H1 (cell line): ENCODE results near the gene RAVER2. TPM values are rescaled to one million over a fixed set of nuclear protein-coding genes. Genes with fewer than 3 reads are reported as not detected.

Source experiments
- CTCF ChIA-PET: fragments of 300-600 bp; sonication (Branson Sonifier 250); formaldehyde crosslinking; loops from one replicate; lab custom pipeline; 2021; ENCODE audit not compliant: partially characterized antibody; lab: Charles Lee
- POLR2A ChIA-PET: fragments of 300-600 bp; sonication (Branson Sonifier 250); formaldehyde crosslinking; loops from one replicate; lab custom pipeline; 2021; ENCODE audit warnings: inconsistent platforms; ENCODE audit not compliant: partially characterized antibody; lab: Charles Lee
- DNase-seq, 2 experiments: peaks; one replicate each; pipeline versions ENCODE4 v3.0.0 to v3.0.0-alpha.2; 2010 to 2022; ENCODE audit warnings: low spot score in 2 of 2, low read depth in 1 of 2, mixed read lengths in 1 of 2
- FAIRE-seq: peaks from 2 replicates; lab custom pipeline; 2011; peaks lifted over from hg19 to GRCh38; lab: Jason Lieb, UNC
- H2AFZ ChIP-seq: 2 replicates; pipeline ENCODE4 v1.8.1; 2012; ENCODE audit warnings: low read length, inconsistent platforms
- H2AK5ac ChIP-seq: 2 replicates; pipeline ENCODE4 v1.6.1; 2013; ENCODE audit warnings: low read depth, low read length
- H2BK120ac ChIP-seq: replicated peaks from 2 replicates; pipeline ENCODE3; 2013; ENCODE audit warnings: low read depth, low read length, inconsistent platforms
- H2BK12ac ChIP-seq: 2 replicates; pipeline ENCODE4 v1.6.1; 2013; ENCODE audit warnings: low read depth, low read length
- H2BK15ac ChIP-seq: 2 replicates; pipeline ENCODE4 v1.6.1; 2013; ENCODE audit warnings: low read length
- H2BK20ac ChIP-seq: 2 replicates; pipeline ENCODE4 v1.6.1; 2013; ENCODE audit warnings: low read length
- H2BK5ac ChIP-seq: 2 replicates; pipeline ENCODE4 v1.6.1; 2013; ENCODE audit warnings: low read depth, low read length
- H3K14ac ChIP-seq: 2 replicates; pipeline ENCODE4 v1.6.1; 2013; ENCODE audit warnings: inconsistent platforms; ENCODE audit not compliant: insufficient read length
- H3K18ac ChIP-seq: 2 replicates; pipeline ENCODE4 v1.6.1; 2013; ENCODE audit warnings: low read length; ENCODE audit errors: extremely low read depth
- H3K23ac ChIP-seq: 2 replicates; pipeline ENCODE4 v1.6.1; 2013; ENCODE audit warnings: inconsistent platforms; ENCODE audit not compliant: insufficient read length
- H3K23me2 ChIP-seq: 2 replicates; pipeline ENCODE4 v1.6.1; 2013; ENCODE audit warnings: low read depth, low read length
- H3K27ac ChIP-seq: 2 replicates; pipeline ENCODE4 v1.6.1; 2011; ENCODE audit warnings: low read depth, low read length, inconsistent platforms
- H3K27me3 ChIP-seq, 4 experiments: replicated peaks in 1 of 4; 1 replicate in 1 of 4; 2 replicates in 3 of 4; pipeline versions ENCODE4 v1.6.1 to v1.8.1; 2011 to 2013; ENCODE audit warnings: low read length in 3 of 4, mild to moderate bottlenecking in 3 of 4, inconsistent platforms in 2 of 4, mixed read lengths in 2 of 4, moderate library complexity in 1 of 4; ENCODE audit not compliant: control insufficient read depth in 3 of 4, insufficient read depth in 3 of 4; ENCODE audit errors: extremely low read depth in 1 of 4
- H3K36me3 ChIP-seq, 4 experiments: 2 replicates each; pipeline versions ENCODE4 v1.6.1 to v1.8.1; 2011 to 2013; ENCODE audit warnings: mild to moderate bottlenecking in 4 of 4, low read length in 3 of 4, moderate library complexity in 2 of 4, control low read depth in 1 of 4, inconsistent platforms in 1 of 4; ENCODE audit not compliant: insufficient read depth in 4 of 4, control insufficient read depth in 2 of 4
- H3K4ac ChIP-seq: replicated peaks from 2 replicates; pipeline ENCODE3; 2013; ENCODE audit warnings: low read length, low read depth, mixed read lengths, inconsistent platforms; ENCODE audit not compliant: insufficient read length
- H3K4me1 ChIP-seq, 4 experiments: replicated peaks in 1 of 4; 1 replicate in 1 of 4; 2 replicates in 3 of 4; pipeline versions ENCODE4 v1.6.1 to v1.8.1; 2011 to 2013; ENCODE audit warnings: low read length in 3 of 4, inconsistent platforms in 2 of 4, mixed read lengths in 1 of 4; ENCODE audit not compliant: insufficient read depth in 4 of 4, control insufficient read depth in 3 of 4
- H3K4me2 ChIP-seq, 2 experiments: 2 replicates each; pipeline versions ENCODE4 v1.6.1 to v1.8.1; 2011 to 2013; ENCODE audit warnings: low read depth in 2 of 2, low read length in 2 of 2, control low read depth in 1 of 2, inconsistent platforms in 1 of 2, mild to moderate bottlenecking in 1 of 2; ENCODE audit not compliant: insufficient read depth in 1 of 2
- H3K4me3 ChIP-seq, 4 experiments: fragments of 200-600, 300-600 bp in 1 of 4; sonication (generic), shearing (Covaris generic), sonication (Bioruptor Twin) in 1 of 4; 2 replicates each; pipeline versions ENCODE4 v1.5.1 to v1.8.1; 2011 to 2016; ENCODE audit warnings: low read length in 4 of 4, low read depth in 3 of 4, control low read depth in 2 of 4, inconsistent platforms in 2 of 4, mild to moderate bottlenecking in 2 of 4, mixed read lengths in 1 of 4, moderate library complexity in 1 of 4; ENCODE audit not compliant: insufficient read depth in 2 of 4; ENCODE audit errors: extremely low read depth in 1 of 4
- H3K56ac ChIP-seq: replicated peaks from 2 replicates; pipeline ENCODE3; 2013; ENCODE audit warnings: low read depth, mild to moderate bottlenecking, mixed read lengths, low read length, inconsistent platforms; ENCODE audit not compliant: insufficient read length
- H3K79me1 ChIP-seq: 2 replicates; pipeline ENCODE4 v1.6.1; 2013; ENCODE audit warnings: low read depth, low read length, control low read depth
- H3K79me2 ChIP-seq, 2 experiments: 2 replicates each; pipeline versions ENCODE4 v1.6.1 to v1.8.1; 2012 to 2013; ENCODE audit warnings: low read length in 2 of 2, mild to moderate bottlenecking in 2 of 2, inconsistent platforms in 1 of 2; ENCODE audit not compliant: insufficient read depth in 2 of 2, control insufficient read depth in 1 of 2
- H3K9ac ChIP-seq, 4 experiments: replicated peaks in 1 of 4; 1 replicate in 1 of 4; 2 replicates in 3 of 4; pipeline versions ENCODE4 v1.6.1 to v1.8.1; 2011 to 2013; ENCODE audit warnings: low read depth in 3 of 4, low read length in 3 of 4, control low read depth in 2 of 4, mild to moderate bottlenecking in 2 of 4, moderate library complexity in 2 of 4, inconsistent platforms in 1 of 4; ENCODE audit errors: extremely low read depth in 1 of 4
- H3K9me3 ChIP-seq, 2 experiments: 2 replicates each; pipeline versions ENCODE4 v1.6.1 to v1.8.1; 2012 to 2013; ENCODE audit warnings: mild to moderate bottlenecking in 2 of 2, moderate library complexity in 2 of 2, control low read depth in 1 of 2, inconsistent platforms in 1 of 2, low read depth in 1 of 2, low read length in 1 of 2, mixed read lengths in 1 of 2; ENCODE audit not compliant: insufficient read depth in 2 of 2
- H4K20me1 ChIP-seq, 2 experiments: replicated peaks in 1 of 2; 2 replicates each; pipeline versions ENCODE3 to v1.8.1; 2011 to 2013; ENCODE audit warnings: inconsistent platforms in 2 of 2, low read length in 2 of 2, mild to moderate bottlenecking in 1 of 2; ENCODE audit not compliant: insufficient read depth in 2 of 2, control insufficient read depth in 1 of 2
- H4K5ac ChIP-seq: 2 replicates; pipeline ENCODE4 v1.6.1; 2013; ENCODE audit warnings: low read length, low read depth, mixed read lengths, inconsistent platforms; ENCODE audit not compliant: insufficient read length
- H4K8ac ChIP-seq: 2 replicates; pipeline ENCODE4 v1.8.0; 2013; ENCODE audit warnings: mild to moderate bottlenecking, moderate library complexity, low read length, inconsistent platforms; ENCODE audit not compliant: insufficient read depth; ENCODE audit errors: extremely low read depth
- H4K91ac ChIP-seq: replicated peaks from 2 replicates; pipeline ENCODE3; 2013; ENCODE audit warnings: low read length, mixed read lengths, inconsistent platforms; ENCODE audit not compliant: insufficient read length
- ASH2L ChIP-seq: fragments of 200-600, 300-600 bp; sonication (generic); IDR thresholded peaks from one replicate; pipeline ENCODE4 v1.7.1; 2017; ENCODE audit warnings: low read length
- WGBS, 2 experiments: shearing (Covaris generic) in 1 of 2; methylation state at CpG; one replicate each; pipeline versions ENCODE4 v1.1.6 to v1.1.7; 2013 to 2015; ENCODE audit warnings: low lambda C conversion rate in 2 of 2, mixed read lengths in 2 of 2, inconsistent platforms in 1 of 2, low coverage in 1 of 2, missing lambda C conversion rate in 1 of 2; ENCODE audit not compliant: insufficient replicate concordance in 2 of 2, insufficient coverage in 1 of 2, insufficient read length in 1 of 2; ENCODE audit errors: extremely low coverage in 1 of 2, missing lambda C conversion rate in 1 of 2; 5-methylcytosine and 5-hydroxymethylcytosine counted together
- polyA plus RNA-seq, 7 experiments: library from polyadenylated mRNA; depleted of rRNA in 3 of 7; stranded (reverse) in 5 of 7; unstranded in 2 of 7; fragments of >200 nt in 5 of 7; fragments of 200-250 nt in 2 of 7; gene quantifications; 1 replicate in 5 of 7; 2 replicates in 1 of 7; 4 replicates in 1 of 7; pipeline versions ENCODE4 v1.2.1 to v1.2.3, GENCODE V29; 2011 to 2013; ENCODE audit warnings: missing spikeins in 2 of 7, mixed read lengths in 2 of 7
- total RNA-seq: library from RNA; stranded (reverse); fragmentation: NEBNext Ultra II Directional; extraction: Animal tissue kit (Norgen Biotek cat#: 25700); gene quantifications from 2 replicates; pipeline ENCODE4 v1.2.1, GENCODE V29; 2021

RAVER2 gene
- total and polyA plus RNA-seq, 2 of the 8 experiments (the other 6 are each of a cell fraction or from before 2014, with no cell fraction given) = 10.5 to 19.5 TPM

DNA sequence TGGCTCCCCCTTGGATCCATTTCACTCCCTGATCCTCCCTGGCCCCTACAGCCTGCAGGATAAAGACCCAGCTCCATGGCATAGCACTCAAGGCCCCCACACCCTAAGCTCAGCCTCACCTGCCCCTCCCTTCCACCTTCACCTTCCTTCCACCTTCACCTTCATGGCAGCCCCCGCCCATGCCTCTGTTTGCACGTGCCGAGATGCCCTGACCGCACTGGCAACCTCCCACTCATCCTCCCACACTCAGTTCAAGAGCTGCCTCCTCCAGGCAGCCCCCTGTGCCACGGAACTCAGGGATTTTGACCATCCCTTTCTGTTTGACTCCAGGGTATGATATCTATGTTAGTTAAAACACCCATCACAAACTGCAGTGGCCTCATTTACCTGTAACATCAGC, 109.8 kb downstream of the RAVER2 start:
- Histone ChIP-seq H2BK15ac (no peak overlapping the region), H3K23ac (no peak overlapping the region), H2BK20ac (no peak overlapping the region)
- no peak for DNase-seq
- TF ChIP-seq ASH2L = no peak
- TF ChIP-seq, all 59 proteins: peak for 0
- no peak overlapping the region for H3K27ac ChIP-seq
- H2BK5ac ChIP-seq = no peak overlapping the region
- no peaks in the 10 kb centered on the region for H3K27me3 ChIP-seq
- no peaks in the 10 kb centered on the region for H3K79me1 ChIP-seq
- no peaks in the 10 kb centered on the region for H3K79me2 ChIP-seq
- H2AFZ ChIP-seq = no peak overlapping the region
- H3K9me3 ChIP-seq = no peaks in the 10 kb centered on the region
- H3K14ac ChIP-seq = no peak overlapping the region
- no peak overlapping the region for H3K18ac ChIP-seq
- no peak overlapping the region for H3K4ac ChIP-seq
- POLR2A ChIA-PET = no interaction called here
- H2BK120ac ChIP-seq = no peak overlapping the region
- 94% methylated on average over 5 of the region's 5 CpGs; no CpG with 5 or more reads in 1 of the 2 experiments for WGBS, 2 experiments
- H2BK12ac ChIP-seq = no peak overlapping the region
- H3K4me2 ChIP-seq = no peak overlapping the region
- no peak overlapping the region; the same call in 1 of the 2 replicates for H4K8ac ChIP-seq
- CTCF ChIA-PET = no interaction called here
- no peak overlapping the region for H2AK5ac ChIP-seq
- H3K36me3 ChIP-seq = no peaks in the 10 kb centered on the region; a peak in 2 of 8 replicates
- H3K23me2 ChIP-seq = no peaks in the 10 kb centered on the region
- FAIRE-seq = no peak
- H3K56ac ChIP-seq = no peak overlapping the region
- no peak overlapping the region for H3K4me3 ChIP-seq
- no peak overlapping the region for H4K91ac ChIP-seq
- H3K4me1 ChIP-seq = no peaks in the 10 kb centered on the region
- no peak overlapping the region for H4K5ac ChIP-seq
- no peak overlapping the region for H3K9ac ChIP-seq
- H4K20me1 ChIP-seq = peaks cover 0 to 4% of the 10 kb centered on the region in 2 experiments
